ENCODE measurements around the gene NTRK1.

Gene NTRK1

GRCh38 chr1:156921053-156921529, 60.4 kb downstream of the NTRK1 start:
- H3K4me3 ChIP-seq (ENCODE audit: low read depth, low read length) = no peak overlapping the region
- ChIA-PET CTCF (interaction anchor here (0.6 to 11.9 kb wide), 12 partner anchors 9 to 232 kb away, joined by 3 to 199 read pairs (median 4); partner anchors contain the start of gene PEAR1), POLR2A (no interaction called here)
- H3K9me3 ChIP-seq (ENCODE audit: control insufficient read depth, insufficient read depth, low read depth, low read length) = no peaks in the 10 kb centered on the region
- no peaks in the 10 kb centered on the region; the same call in 1 of the 2 replicates for H3K4me1 ChIP-seq (ENCODE audit: control insufficient read depth, insufficient read depth, low read length)
- no peak overlapping the region for H3K27ac ChIP-seq (ENCODE audit: extremely low read depth, low read depth, low read length)
- no peaks in the 10 kb centered on the region for H3K36me3 ChIP-seq (ENCODE audit: control insufficient read depth in 2 of 2, insufficient read depth in 1 of 2, low read length in 2 of 2)
- TF ChIP-seq ZNF433 (tag by site-specific recombination; IDR thresholded peaks at IDR 0.05; ENCODE audit: low read depth) = no peak

DNA sequence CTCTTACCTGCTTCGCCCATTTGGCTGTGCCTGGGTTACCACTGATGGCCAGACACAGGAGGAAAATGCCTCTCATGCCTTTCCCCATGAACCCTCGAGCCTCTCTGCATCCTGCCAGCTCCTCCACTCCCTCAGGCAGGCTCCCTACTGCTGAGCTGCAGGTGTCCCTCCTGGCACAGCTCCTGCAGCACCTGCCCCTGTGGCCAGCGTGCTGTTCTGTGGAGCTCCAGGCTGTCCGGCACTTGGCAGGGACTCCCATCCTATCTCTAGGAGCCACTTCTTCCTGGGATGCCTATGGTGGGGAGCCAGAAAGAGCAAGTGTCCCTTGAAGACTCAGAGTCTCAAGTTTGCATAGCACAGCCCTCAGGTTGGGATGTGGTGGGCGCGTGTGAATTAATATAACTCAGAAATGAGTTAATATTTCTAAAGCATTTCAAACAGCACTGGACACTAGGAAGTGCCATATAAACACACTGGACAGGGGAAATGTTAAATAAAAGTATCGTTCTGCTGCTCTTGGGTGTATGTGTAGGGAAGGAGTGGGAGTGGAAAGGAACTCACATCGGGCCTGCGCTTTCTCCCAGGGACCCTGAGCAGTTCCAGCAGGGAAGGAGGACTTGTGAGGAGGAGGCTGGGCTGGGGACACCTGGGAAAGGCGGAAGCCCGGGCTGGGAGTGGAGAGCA, 62.5 kb downstream of the NTRK1 start:
- H3K4me1 ChIP-seq (ENCODE audit: control insufficient read depth, insufficient read depth, low read length) = no peaks in the 10 kb centered on the region; the same call in 1 of the 2 replicates
- ChIA-PET CTCF (interaction anchor here (0.7 to 11.9 kb wide), 7 partner anchors 11 to 447 kb away, joined by 3 to 199 read pairs (median 7); partner anchors contain the start of gene PEAR1), POLR2A (no interaction called here)
- H3K9me3 ChIP-seq (ENCODE audit: control insufficient read depth, insufficient read depth, low read depth, low read length) = no peaks in the 10 kb centered on the region
- no peak overlapping the region for H3K27ac ChIP-seq (ENCODE audit: extremely low read depth, low read depth, low read length)
- no peak overlapping the region for H3K4me3 ChIP-seq (ENCODE audit: low read depth, low read length)
- TF ChIP-seq ZBTB20 (tag by site-specific recombination; IDR thresholded peaks at IDR 0.05) = no peak
- TF ChIP-seq SCRT1 (tag by site-specific recombination; IDR thresholded peaks at IDR 0.05; ENCODE audit: borderline replicate concordance) = no peak
- TF ChIP-seq ZIC2 (tag by site-specific recombination; IDR thresholded peaks at IDR 0.05) = peak; percentile 100
- TF ChIP-seq ZSCAN16 (tag by site-specific recombination; IDR thresholded peaks at IDR 0.05) = no peak
- TF ChIP-seq ZNF670 (tag by site-specific recombination; IDR thresholded peaks at IDR 0.05; ENCODE audit: low read depth) = no peak
- peak; percentile 35; the same call in 1 of the 2 replicates for TF ChIP-seq ZNF600 (tag by site-specific recombination; IDR thresholded peaks at IDR 0.05)
- H3K36me3 ChIP-seq (ENCODE audit: control insufficient read depth in 2 of 2, insufficient read depth in 1 of 2, low read length in 2 of 2) = no peaks in the 10 kb centered on the region

DNA sequence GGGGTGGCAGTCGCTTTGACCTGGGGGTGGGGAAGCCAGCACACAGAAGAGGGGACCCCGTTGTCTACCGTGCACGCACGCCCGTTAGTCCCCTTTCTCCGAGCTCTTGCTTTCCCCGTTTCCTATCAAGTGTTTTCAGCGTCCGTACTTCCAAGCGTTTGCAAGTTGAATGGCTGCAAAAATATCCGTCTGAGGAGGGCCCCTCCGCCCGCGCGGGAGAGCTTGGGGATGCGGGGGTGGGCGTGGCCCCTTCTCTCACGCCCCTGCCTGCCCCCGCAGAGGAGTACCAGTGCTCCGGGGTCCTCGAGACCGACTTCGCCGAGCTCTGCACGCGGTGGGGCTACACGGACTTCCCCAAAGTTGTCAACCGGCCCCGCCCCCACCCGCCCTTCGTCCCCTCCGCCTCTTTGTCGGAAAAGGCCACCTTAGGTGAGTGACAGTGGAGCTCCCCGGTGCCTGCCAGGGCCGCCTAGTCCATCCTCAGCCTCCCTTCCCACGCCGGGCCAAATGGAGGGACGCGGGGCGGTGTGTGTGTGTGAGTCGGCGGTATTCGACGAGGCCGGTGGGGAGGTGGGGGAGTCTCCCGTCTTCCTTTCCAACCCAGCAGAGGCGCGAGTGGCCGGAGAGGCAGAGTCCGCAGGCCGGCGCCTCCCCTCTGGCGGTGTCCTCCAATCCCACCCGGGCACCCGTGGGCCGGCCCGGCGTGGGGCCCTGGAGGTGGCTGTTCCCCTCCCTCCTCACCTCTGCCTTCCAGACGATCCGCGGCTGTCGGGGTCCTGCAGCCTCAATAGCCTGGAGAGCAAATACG, 63.2 kb downstream of the NTRK1 start:
- no peak overlapping the region for H3K4me3 ChIP-seq (ENCODE audit: low read depth, low read length)
- ChIA-PET CTCF (interaction anchor here (0.7 to 11.9 kb wide), 4 partner anchors 12 to 447 kb away, joined by 3 to 199 read pairs (median 28); partner anchors contain the start of gene PEAR1), POLR2A (no interaction called here)

DNA sequence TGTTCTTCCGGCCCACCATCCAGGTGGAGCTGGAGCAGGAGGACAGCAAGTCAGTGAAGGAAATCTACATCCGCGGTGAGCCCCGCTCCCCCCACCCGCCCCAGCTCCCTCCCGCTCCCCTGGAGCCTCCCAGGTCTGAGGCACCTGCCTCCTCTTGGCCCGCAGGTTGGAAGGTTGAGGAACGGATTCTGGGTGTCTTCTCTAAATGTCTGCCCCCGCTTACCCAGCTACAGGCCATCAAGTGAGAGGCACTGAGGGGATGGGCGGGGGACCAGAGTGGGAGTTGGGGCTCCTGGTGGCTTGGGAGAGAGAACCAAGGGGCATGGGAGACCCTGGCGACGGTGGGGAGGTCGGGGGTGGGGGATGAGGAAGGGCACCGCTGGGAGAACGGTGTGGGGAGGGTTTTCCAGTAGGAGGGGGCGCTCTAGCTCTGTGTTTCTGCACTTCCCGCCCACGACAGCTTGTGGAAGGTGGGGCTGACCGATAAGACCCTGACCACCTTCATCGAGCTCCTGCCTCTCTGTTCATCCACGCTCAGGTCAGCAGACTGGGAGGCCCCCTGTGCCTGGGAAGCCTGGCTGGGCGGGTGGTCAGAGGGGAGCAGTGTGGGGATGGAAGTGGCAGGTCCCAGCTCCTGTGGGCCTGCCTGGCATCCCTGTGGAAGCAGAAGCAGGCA, 64.0 kb downstream of the NTRK1 start:
- ChIA-PET POLR2A (interaction anchor here (1.6 kb wide), 1 partner anchor 25 kb away, joined by 3 read pairs; no protein-coding TSS in a partner anchor), CTCF (interaction anchor here (0.8 to 11.9 kb wide), 7 partner anchors 8 to 301 kb away, joined by 3 to 199 read pairs (median 29); partner anchors contain the start of genes NTRK1 and PEAR1)
- Histone ChIP-seq H3K4me3 (ENCODE audit: low read depth, low read length) (no peak overlapping the region), H3K36me3 (ENCODE audit: control insufficient read depth in 2 of 2, insufficient read depth in 1 of 2, low read length in 2 of 2) (no peaks in the 10 kb centered on the region), H3K9me3 (ENCODE audit: control insufficient read depth, insufficient read depth, low read depth, low read length) (no peaks in the 10 kb centered on the region), H3K27ac (ENCODE audit: extremely low read depth, low read depth, low read length) (no peak overlapping the region), H3K4me1 (ENCODE audit: control insufficient read depth, insufficient read depth, low read length) (no peaks in the 10 kb centered on the region; the same call in 1 of the 2 replicates)
- no peak for TF ChIP-seq ZNF830 (tag by site-specific recombination; IDR thresholded peaks at IDR 0.05; ENCODE audit: low read depth)
- no peak for TF ChIP-seq ZNF513 (tag by site-specific recombination; IDR thresholded peaks at IDR 0.05)
- no peak for TF ChIP-seq ZSCAN5A (tag by site-specific recombination; IDR thresholded peaks at IDR 0.05)
- TF ChIP-seq ZNF610 (tag by site-specific recombination; IDR thresholded peaks at IDR 0.05; ENCODE audit: borderline replicate concordance) = no peak
- TF ChIP-seq, protein P1, sequence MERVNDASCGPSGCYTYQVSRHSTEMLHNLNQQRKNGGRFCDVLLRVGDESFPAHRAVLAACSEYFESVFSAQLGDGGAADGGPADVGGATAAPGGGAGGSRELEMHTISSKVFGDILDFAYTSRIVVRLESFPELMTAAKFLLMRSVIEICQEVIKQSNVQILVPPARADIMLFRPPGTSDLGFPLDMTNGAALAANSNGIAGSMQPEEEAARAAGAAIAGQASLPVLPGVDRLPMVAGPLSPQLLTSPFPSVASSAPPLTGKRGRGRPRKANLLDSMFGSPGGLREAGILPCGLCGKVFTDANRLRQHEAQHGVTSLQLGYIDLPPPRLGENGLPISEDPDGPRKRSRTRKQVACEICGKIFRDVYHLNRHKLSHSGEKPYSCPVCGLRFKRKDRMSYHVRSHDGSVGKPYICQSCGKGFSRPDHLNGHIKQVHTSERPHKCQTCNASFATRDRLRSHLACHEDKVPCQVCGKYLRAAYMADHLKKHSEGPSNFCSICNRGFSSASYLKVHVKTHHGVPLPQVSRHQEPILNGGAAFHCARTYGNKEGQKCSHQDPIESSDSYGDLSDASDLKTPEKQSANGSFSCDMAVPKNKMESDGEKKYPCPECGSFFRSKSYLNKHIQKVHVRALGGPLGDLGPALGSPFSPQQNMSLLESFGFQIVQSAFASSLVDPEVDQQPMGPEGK (tag by site-specific recombination; IDR thresholded peaks at IDR 0.05) = no peak
- TF ChIP-seq ZNF2 (tag by site-specific recombination; IDR thresholded peaks at IDR 0.05) = no peak
- TF ChIP-seq OVOL3 (tag by site-specific recombination; IDR thresholded peaks at IDR 0.05) = no peak
- no peak for TF ChIP-seq ZNF366 (tag by site-specific recombination; conservative IDR thresholded peaks at IDR 0.05)
- TF ChIP-seq MEIS1 (CRISPR knock-in tag; IDR thresholded peaks at IDR 0.05; ENCODE audit: borderline replicate concordance) = no peak

More for the DNA sequence above, 63.2 kb downstream of the NTRK1 start:
- H3K36me3 ChIP-seq (ENCODE audit: control insufficient read depth in 2 of 2, insufficient read depth in 1 of 2, low read length in 2 of 2) = no peaks in the 10 kb centered on the region
- 0 out of 2 replicates have a peak, but pooled peaks have one; percentile 29 for TF ChIP-seq KLF9 (tag by site-specific recombination; IDR thresholded peaks at IDR 0.05; ENCODE audit: low read depth)
- TF ChIP-seq, protein P2, sequence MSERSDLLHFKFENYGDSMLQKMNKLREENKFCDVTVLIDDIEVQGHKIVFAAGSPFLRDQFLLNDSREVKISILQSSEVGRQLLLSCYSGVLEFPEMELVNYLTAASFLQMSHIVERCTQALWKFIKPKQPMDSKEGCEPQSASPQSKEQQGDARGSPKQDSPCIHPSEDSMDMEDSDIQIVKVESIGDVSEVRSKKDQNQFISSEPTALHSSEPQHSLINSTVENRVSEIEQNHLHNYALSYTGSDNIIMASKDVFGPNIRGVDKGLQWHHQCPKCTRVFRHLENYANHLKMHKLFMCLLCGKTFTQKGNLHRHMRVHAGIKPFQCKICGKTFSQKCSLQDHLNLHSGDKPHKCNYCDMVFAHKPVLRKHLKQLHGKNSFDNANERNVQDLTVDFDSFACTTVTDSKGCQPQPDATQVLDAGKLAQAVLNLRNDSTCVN (tag by site-specific recombination; optimal IDR thresholded peaks at IDR 0.05) = no peak
- H3K4me1 ChIP-seq (ENCODE audit: control insufficient read depth, insufficient read depth, low read length) = no peaks in the 10 kb centered on the region; the same call in 1 of the 2 replicates
- H3K27ac ChIP-seq (ENCODE audit: extremely low read depth, low read depth, low read length) = no peak overlapping the region
- H3K9me3 ChIP-seq (ENCODE audit: control insufficient read depth, insufficient read depth, low read depth, low read length) = no peaks in the 10 kb centered on the region

Measured in HEK293 (cell line).